Measurements from ENCODE around the gene VPS54.
"Not testable (repeated sequence)": the region's sequence is repeated elsewhere in the genome, so short reads cannot be mapped to it uniquely, and the experiment has no call there.

Gene VPS54

DNA sequence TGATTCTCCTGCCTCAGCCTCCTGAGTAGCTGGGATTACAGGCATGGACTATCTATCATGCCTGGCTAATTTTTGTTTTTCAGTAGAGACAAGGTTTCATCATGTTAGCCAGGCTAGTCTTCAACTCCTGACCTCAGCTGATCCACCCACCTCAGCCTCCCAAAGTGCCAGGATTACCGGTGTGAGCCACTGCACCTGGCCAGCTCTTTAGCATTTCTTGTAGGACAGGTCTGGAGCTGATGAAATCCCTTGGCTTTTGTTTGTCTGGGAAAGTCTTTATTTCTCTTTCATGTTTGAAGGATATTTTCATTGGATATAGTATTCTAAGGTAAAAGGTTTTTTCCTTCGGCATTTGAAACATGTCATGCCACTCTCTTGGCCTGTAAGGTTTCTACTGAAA, 20.2 kb downstream of the VPS54 start:
- Histone ChIP-seq H3K27ac (no peak overlapping the region), H3K4me3 (no peak overlapping the region)

DNA sequence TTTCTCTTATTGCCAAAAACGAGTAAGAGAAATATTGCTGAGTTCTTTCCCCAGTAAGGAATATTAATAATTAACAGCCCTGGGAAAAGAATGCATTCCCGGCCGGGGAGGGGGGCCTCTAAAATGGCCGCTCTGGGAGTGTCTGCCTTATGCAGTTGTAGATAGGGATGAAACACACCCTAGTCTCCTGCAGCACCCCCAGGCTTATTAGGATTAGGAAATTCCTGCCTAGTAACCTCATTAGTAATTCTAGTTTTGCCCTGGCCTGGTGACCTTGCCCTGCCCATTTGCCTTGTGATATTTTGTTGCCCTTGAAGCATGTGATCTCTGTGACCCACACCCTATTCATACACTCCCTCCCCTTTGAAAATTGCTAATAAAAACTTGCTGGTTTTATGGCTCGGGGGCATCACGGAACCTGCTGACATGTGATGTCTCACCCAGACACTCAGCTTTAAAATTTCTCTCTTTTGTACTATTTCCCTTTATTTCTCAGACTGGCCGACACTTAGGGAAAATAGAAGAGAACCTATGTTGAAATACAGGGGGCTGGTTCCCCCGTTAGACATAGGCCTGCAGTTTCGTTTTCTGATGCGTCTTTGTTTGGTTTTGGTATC, 22.5 kb downstream of the VPS54 start:
- H3K27ac ChIP-seq, H3K4me3 ChIP-seq: not testable (repeated sequence)

DNA sequence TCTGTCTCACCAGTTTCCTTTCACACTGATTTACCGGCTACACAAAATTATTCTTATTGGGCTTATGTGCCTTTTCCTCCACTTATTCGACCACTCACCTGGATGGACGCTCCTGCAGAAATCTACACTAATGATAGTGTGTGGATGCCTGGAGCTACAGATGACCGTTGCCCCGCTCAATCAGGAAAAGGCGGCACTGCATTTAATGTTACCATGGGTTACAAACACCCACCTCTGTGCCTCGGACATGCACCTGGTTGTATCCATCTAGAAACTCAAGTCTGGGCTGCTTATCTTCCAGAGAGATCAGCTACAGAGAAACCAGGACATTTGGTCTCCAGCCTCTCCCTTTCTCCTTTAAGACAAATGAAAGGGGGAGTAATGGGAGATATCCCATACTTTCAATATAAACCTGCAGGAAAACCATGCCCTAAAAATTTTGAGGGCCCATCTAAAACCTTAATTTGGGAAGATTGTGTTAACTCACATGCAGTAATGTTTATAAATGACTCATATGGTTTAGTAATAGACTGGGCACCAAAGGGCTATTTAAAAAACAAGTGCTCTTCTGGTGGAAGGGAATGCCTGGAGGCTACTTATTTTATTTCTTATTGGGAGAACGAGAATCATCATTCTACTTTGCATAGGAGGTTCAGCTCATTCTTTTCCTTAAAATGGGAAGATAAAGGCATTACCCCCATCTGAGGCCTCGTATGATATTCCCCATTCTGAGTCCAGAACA, 24.7 kb downstream of the VPS54 start:
- H3K4me3 ChIP-seq, H3K27ac ChIP-seq: not testable (repeated sequence)

DNA sequence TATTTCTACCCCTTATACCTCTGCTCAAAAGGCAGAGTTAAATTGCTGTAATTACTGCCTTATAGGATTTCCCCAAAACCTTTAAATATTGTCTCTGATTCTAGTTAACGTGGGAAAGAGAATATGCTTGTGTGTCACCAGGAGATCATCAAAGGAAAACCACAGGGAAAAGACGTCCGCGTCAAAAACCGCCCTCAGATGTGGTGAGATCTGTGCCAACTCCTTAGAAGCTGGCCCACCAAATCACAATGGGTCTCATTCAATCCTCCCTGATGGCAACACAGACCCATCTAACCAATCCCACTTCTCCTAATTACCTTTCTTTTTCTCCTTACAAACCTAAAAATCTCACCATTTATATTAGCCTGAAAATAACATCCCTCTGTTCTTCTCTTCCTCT, 25.4 kb downstream of the VPS54 start:
- Histone ChIP-seq H3K4me3 (no peak overlapping the region), H3K27ac (no peak overlapping the region)

DNA sequence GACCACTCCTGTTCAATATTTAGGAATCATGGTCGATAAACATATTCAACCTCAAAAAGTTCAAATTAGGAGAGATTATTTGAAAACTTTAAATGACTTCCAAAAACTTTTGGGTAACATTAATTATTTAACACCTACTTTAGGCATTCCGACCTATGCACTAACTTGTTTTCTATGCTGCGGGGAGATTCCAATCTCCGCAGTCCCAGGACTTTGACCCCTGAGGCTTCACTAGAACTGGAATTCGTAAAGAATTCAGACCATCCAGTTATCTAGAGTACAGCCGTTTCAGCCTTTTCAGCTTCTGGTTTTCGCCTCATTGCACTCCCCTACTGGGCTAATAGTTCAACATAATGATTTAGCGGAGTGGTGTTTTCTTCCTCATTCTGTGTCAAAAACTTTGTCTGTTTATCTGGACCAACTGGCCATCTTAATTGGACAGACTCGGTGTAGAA, 26.1 kb downstream of the VPS54 start:
- H3K4me3 ChIP-seq, H3K27ac ChIP-seq: not testable (repeated sequence)

DNA sequence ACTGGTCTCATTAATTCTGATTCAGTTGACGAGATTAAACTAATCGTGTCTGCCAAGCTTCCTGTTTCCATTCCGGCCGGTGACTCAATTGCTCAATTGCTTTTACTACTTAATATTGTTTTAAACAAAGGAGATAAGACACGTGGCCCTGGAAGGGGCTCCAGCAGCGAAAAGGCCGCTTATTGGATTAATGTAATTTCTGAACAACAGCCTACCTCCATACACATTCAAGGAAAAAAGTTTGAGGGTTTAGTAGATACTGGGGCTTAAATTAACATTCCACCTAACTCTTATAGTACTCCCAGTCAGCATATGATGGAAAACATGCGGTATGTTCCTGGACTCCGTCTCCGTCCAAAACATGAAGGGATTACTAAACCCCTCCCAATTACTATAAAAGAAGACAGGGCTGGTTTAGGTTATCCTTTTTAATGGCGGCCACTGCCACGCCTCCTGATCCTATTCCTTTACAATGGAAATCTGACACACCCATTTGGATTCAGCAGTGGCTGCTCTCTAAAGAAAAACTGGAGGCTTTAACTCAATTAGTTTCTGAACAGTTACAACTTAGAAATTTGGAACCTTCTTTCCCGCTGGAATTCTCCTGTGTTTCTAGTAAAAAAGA, 27.1 kb downstream of the VPS54 start:
- no peak overlapping the region for H3K27ac ChIP-seq

DNA sequence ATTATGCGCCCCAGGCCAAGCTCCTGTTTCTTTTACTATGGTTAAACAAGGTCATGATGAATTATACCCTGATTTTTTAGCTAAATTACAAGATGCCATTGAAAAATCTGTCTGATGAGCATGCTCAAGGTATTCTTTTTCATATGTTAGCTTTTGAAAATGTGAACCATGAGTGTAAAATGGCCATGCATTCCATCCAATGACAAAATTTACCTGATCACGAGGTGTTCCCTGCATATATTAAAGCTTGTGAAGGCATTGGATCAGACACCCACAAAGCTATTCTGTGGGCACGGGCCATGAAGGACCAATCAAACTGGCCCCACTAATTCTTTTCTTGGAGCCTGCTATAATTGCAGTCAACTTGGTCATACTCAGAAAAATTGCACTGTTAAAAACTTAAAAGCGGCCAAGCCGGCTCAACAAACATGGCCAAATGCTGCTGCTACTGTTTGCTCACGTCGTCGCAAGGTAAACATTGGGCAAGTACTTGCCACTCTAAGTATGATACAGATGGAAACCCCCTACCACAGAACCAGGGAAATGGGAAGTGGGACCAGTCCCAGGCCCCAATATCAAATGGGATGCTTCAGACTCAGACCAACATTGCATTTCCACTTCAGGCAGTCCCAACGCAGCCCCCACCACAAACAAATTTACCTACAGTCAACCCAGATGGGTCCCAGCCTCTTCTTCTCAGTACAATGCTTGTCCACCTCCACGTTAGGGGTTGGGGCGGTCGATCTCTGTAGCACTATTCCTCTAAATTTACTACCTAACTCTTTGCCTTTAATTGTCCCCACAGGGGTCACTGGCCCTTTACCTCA, 27.8 kb downstream of the VPS54 start:
- H3K4me3 ChIP-seq, H3K27ac ChIP-seq: not testable (repeated sequence)

More for the DNA sequence above, 27.1 kb downstream of the VPS54 start:
- H3K4me3 ChIP-seq, result no peak overlapping the region

DNA sequence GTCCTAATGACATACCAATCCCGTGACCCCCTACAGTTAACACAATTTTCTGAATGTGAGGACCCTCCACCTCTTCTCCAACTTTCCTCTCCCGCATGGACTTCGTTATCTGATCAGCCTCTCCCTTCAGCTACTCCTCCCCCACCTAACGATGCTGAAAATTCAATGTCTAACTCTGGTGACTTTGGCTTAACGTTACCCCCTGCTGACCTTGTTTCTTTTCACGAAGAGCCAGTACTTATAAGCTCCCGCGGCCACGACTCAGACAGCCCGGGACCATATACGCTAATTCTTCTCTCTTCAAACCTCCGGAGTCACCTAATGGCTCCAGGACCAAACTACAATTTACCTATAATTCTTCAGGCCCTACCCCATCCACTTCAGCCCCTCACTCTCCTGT, 29.2 kb downstream of the VPS54 start:
- Histone ChIP-seq H3K27ac (no peak overlapping the region), H3K4me3 (no peak overlapping the region)

DNA sequence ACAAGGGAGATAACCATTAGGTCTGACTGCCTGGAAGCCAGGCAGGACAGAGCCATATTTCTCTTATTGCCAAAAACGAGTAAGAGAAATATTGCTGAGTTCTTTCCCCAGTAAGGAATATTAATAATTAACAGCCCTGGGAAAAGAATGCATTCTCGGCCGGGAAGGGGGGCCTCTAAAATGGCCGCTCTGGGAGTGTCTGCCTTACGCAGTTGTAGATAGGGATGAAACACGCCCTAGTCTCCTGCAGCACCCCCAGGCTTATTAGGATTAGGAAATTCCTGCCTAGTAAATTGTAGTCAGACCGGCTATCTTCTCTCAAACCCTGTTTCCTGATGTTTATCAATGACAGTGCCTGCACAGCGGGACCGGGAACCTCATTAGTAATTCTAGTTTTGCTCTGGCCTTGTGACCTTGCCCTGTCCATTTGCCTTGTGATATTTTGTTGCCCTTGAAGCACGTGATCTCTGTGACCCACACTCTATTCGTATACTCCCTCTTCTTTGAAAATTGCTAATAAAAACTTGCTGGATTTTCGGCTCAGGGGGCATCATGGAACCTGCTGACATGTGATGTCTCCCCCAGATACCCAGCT, 30.3 kb downstream of the VPS54 start:
- H3K4me3 ChIP-seq, H3K27ac ChIP-seq: not testable (repeated sequence)

DNA sequence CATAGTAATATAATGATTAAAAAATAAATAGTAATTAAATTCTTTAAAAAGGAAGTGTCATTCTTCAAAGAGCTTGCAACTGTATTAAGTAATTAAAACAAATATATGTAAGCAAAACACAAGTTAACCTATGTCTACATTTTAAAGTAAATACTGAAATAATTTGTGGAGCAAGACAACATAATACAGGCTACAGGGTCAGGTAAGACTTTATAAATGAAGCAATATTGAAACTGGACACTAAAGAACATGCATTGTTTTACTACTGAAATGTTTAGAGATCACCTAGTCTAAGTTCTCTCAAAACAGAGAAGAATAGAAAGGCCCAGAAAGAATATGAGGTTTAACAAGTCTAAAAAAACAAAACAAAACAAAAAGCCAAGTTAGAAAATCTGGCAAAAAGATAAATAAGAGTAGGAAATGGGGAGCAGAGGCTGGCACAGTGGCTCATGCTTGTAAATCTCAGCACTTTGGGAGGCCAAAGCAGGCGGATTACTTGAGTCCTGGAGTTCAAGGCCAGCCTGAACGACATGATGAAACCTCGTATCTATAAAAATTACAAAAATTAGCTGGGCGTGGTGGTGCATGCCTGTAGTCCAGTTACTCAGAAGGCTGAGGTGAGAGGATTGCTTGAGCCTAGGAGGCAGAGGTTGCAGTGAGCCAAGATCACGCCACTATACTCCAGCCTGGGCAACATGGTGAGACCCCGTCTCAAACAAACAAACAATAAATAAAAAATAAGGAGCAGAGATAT, 34.4 kb downstream of the VPS54 start:
- Histone ChIP-seq H3K27ac (peak overlapping the region in 1 of 21 experiments; percentile 43), H3K4me3 (no peak overlapping the region)

DNA sequence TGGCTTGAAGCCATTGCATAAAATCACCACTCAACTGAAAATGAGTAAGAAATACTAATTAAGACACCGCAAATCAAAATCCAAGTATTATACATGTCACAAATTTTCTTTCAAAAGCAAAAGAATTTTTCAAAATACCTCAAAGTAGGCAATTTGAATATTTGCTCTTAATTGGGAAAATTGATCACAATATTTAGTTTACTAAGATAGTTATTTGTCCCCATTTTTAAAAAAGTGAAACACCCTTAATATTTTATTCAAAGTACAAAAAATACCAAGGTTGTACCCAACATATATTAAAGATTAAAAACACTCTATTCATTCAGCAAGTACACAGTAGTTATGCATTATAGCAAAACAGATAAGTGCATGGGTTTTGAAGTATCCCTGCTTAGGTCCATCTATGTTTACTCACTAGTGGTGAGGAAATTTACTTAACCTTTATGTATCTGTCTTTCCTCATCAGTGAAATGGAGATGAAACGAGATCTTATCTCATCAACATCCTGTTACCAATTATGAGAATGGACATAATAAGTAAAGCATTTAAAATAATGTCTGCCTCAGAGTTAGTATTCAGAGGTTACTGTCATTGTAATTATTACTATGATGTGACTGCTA, 35.1 kb downstream of the VPS54 start:
- no peak overlapping the region for H3K27ac ChIP-seq

DNA sequence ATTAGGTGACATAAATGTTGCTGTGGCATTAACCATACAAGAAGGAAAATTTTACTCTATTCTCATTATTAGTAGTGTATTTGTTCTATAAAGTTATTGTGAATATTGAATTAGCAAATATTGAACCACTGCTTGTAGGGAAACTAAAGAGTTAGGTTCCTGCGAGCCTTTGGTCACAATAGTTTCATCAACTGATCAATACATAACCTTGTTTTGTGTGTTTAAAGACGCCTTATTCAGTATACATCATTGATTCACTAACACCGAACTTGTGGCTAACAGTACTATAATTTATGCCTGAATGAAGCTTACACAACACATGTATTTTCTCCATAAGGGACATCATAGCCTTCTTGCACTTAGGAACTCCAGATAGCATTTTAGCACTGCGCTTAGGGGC, 36.9 kb downstream of the VPS54 start:
- no peak overlapping the region for H3K27ac ChIP-seq
- no peak overlapping the region for H3K4me3 ChIP-seq

More for the DNA sequence above, 35.1 kb downstream of the VPS54 start:
- H3K4me3 ChIP-seq, result no peak overlapping the region

DNA sequence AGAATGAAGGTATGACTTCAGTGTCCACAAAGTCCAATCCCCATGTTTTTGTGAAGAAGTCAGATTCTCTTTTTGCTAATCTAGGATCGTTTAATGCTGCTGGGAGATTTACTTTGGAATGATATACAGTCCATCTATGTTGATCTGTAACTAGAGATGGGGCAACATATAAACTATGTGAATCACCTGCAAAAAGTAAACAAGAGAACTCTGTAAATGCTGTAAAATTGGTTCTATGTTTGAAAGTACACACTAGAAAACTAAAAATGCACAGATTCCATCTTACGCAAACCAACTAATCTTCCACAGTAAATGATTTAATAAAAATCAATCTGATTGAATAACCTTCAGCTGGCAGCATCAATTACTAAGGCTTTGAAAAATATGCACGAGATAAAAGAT, 37.5 kb downstream of the VPS54 start:
- H3K4me3 ChIP-seq, result no peak overlapping the region
- no peak overlapping the region for H3K27ac ChIP-seq

DNA sequence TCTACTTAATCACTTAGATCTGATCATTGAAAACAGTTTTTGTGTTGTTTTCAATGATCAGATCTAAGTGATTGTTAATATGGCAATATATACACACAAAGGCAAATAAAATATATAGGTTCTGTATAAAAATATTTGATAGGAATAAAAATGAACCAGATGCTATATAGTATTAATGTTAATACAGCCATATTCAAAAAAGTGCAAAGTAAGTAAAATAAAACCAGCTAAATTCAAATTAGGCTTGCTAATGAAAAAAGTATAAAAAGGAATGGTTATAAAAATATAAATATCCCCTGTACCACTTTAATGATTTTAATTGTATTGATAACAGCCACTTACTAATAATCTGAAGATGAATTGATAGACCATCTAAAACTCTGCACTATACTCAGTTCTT, 38.4 kb downstream of the VPS54 start:
- Histone ChIP-seq H3K4me3 (no peak overlapping the region), H3K27ac (no peak overlapping the region)

DNA sequence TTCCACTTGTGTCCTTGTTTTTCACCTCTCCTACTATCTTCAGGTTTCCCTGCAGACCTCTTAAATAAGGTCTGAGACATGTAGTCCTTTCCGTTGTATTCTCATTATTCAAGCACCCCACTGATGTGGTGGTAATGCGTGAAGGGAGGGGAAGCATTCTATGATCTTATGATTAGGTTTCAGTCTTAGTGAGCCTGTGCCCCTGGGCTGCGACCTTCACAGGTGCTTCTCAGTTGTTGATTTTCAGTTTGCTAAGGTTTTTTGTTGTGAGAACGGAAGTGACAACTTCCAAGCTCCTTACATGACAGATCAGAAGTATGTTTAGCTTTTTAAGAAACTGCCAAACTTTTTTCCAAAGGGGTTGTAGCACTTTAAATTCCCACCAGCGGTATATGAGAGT, 41.3 kb downstream of the VPS54 start:
- no peak overlapping the region for H3K27ac ChIP-seq
- no peak overlapping the region for H3K4me3 ChIP-seq

DNA sequence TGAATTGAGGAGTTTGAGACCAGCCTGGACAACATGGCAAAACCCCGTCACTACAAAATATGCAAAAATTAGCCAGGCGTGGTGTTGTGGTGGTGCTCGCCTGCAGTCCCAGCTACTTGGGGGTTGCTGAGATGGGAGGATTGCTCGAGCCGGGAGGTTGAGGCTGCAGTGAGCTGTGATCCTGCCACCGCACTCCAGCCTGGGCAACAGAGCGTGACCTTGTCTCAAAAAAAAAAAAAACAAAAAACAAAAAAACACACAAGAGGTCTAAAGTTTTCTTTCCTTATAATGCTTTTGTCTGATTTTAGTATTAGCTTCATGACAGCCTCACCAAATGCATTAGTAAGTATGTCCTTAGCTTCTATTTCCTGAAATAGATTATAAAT, 43.1 kb downstream of the VPS54 start:
- H3K27ac ChIP-seq, result no peak overlapping the region
- H3K4me3 ChIP-seq, result no peak overlapping the region

DNA sequence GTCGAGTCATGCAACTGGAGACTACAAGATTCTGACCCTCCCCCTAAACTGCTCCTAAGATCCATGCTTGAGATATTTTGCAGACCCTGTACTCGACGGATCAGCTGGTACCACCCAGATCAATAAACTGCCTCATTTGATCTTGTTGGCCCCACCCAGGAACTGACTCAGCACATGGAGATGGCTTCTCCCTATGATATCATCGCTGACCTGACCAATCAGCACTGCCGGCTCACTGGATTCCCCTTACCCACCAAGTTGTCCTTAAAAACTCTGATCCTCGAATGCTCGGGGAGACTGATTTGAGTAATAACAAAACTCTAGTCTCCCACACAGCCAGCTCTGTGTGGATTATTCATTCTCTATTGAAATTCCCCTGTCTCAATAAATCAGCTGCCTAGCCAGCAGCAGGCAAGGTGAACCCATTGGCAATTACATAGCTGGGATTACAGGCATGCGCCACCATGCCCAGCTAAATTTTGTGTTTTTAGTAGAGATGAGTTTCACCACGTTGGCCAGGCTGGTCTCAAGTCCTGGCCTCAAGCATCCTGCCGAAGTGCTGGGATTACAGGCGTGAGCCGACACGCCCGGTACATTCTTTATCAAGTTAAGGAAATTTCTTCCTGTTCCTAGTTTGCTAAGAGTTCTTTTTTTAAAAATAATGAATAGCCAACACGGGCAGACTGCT, 43.6 kb downstream of the VPS54 start:
- Histone ChIP-seq H3K27ac (no peak overlapping the region), H3K4me3 (no peak overlapping the region)

DNA sequence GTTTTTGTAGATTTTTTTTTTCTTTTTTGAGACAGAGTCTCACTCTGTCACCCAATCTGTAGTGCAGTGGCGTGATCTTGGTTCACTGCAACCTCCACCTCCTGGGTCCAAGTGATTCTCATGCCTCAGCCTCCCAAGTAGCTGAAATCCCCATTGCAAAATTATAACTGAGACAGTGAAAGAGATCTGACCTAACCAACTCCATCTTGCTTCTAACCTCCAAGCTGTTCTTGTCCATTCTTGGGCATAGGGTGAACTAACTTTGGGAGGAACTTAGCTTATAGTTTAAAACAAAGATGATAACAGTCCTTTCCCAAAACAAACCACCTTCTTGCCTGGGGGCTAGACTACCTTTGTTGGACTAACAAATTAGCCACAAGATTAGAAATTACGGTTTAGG, 44.2 kb downstream of the VPS54 start:
- not testable (repeated sequence) for H3K4me3 ChIP-seq, H3K27ac ChIP-seq

All from skin epidermis (tissue), 12 donors.